Keratinocyte (primary cell): ENCODE data around the gene NECTIN4. TPM values are rescaled to one million over a fixed set of nuclear protein-coding genes. Genes with fewer than 3 reads are reported as not detected.
A peak's percentile ranks its signal among the peaks of the same experiment; 100 is the strongest.

Source experiments
- DNase-seq: peaks from one replicate; pipeline ENCODE4 v3.0.0-alpha.2; 2011; ENCODE audit warnings: low read depth, missing footprints, low spot score
- FAIRE-seq: peaks from 2 replicates; lab custom pipeline; 2011; peaks lifted over from hg19 to GRCh38; lab: Jason Lieb, UNC
- H2AFZ ChIP-seq: 2 replicates; pipeline ENCODE4 v1.6.0; 2012; ENCODE audit warnings: low read length, control low read depth, inconsistent platforms; ENCODE audit not compliant: control insufficient read depth
- H3K27ac ChIP-seq: 2 replicates; pipeline ENCODE4 v1.5.1; 2011; ENCODE audit warnings: low read length; ENCODE audit not compliant: control insufficient read depth, insufficient read depth
- H3K27me3 ChIP-seq: 3 replicates; pipeline ENCODE4 v1.6.0; 2011; ENCODE audit warnings: low read length; ENCODE audit not compliant: control insufficient read depth, insufficient read depth; ENCODE audit errors: extremely low read depth
- H3K36me3 ChIP-seq, 2 experiments: 2 replicates in 1 of 2; 3 replicates in 1 of 2; pipeline ENCODE4 v1.5.1; 2011; ENCODE audit warnings: low read length in 2 of 2, mild to moderate bottlenecking in 1 of 2; ENCODE audit not compliant: control insufficient read depth in 2 of 2, insufficient read depth in 2 of 2; ENCODE audit errors: extremely low read depth in 1 of 2
- H3K4me1 ChIP-seq: 3 replicates; pipeline ENCODE4 v1.5.1; 2011; ENCODE audit warnings: low read length; ENCODE audit not compliant: control insufficient read depth, insufficient read depth; ENCODE audit errors: extremely low read depth
- H3K4me2 ChIP-seq: 3 replicates; pipeline ENCODE4 v1.6.0; 2011; ENCODE audit warnings: low read depth, low read length; ENCODE audit not compliant: control insufficient read depth, insufficient read depth; ENCODE audit errors: extremely low read depth
- H3K4me3 ChIP-seq, 3 experiments: fragments of 200-600 bp in 1 of 3; sonication (generic) in 1 of 3; 2 replicates in 2 of 3; 3 replicates in 1 of 3; pipeline ENCODE4 v1.5.1; 2011 to 2016; ENCODE audit warnings: low read length in 3 of 3, mild to moderate bottlenecking in 3 of 3, control low read depth in 2 of 3, inconsistent platforms in 1 of 3, low read depth in 1 of 3, mixed read lengths in 1 of 3, mixed run types in 1 of 3, moderate library complexity in 1 of 3; ENCODE audit not compliant: control insufficient read depth in 2 of 3, insufficient read depth in 2 of 3; ENCODE audit errors: extremely low read depth in 1 of 3
- H3K79me2 ChIP-seq: 2 replicates; pipeline ENCODE4 v1.6.0; 2012; ENCODE audit warnings: low read length; ENCODE audit not compliant: control insufficient read depth, insufficient read depth
- H3K9ac ChIP-seq: 3 replicates; pipeline ENCODE4 v1.6.0; 2011; ENCODE audit warnings: low read length; ENCODE audit not compliant: control insufficient read depth, insufficient read depth; ENCODE audit errors: extremely low read depth
- H3K9me1 ChIP-seq: 3 replicates; pipeline ENCODE4 v1.6.0; 2011; ENCODE audit warnings: low read length; ENCODE audit not compliant: control insufficient read depth, insufficient read depth; ENCODE audit errors: extremely low read depth
- H3K9me3 ChIP-seq: 2 replicates; pipeline ENCODE4 v1.5.1; 2012; ENCODE audit warnings: low read depth, low read length; ENCODE audit not compliant: control insufficient read depth
- H4K20me1 ChIP-seq: 3 replicates; pipeline ENCODE4 v1.6.0; 2011; ENCODE audit warnings: low read length; ENCODE audit not compliant: control insufficient read depth, insufficient read depth; ENCODE audit errors: extremely low read depth
- EZH2 ChIP-seq: IDR thresholded peaks from one replicate; pipeline ENCODE4 v1.6.1; 2012; ENCODE audit warnings: inconsistent platforms, mild to moderate bottlenecking, low read length, moderate library complexity
- dilution Hi-C: fragments of 300-500 bp; cut with MboI; formaldehyde crosslinking; loops from one replicate; pipeline ENCODE4 v1.7.0; 2020; ENCODE audit warnings: low sequenced_read_pairs; ENCODE audit not compliant: extremely low pct_ligation_motif_present
- polyA plus RNA-seq, 5 experiments: library from polyadenylated mRNA; depleted of rRNA in 3 of 5; stranded (reverse) in 3 of 5; stranded (forward) in 1 of 5; unstranded in 1 of 5; fragments of >200 nt; gene quantifications; 1 replicate in 1 of 5; 2 replicates in 3 of 5; 3 replicates in 1 of 5; pipeline versions ENCODE4 v1.2.1 to v1.2.3, GENCODE V29; 2011 to 2012; ENCODE audit warnings: missing spikeins in 2 of 5, low read depth in 1 of 5, low replicate concordance in 1 of 5
- TF ChIP-seq, protein P1 (sequence below), 3 experiments: IDR thresholded peaks in 1 of 3; conservative IDR thresholded peaks in 1 of 3; optimal IDR thresholded peaks in 1 of 3; 2 replicates in 2 of 3; 3 replicates in 1 of 3; pipeline versions ENCODE3 to v1.5.1; 2011; ENCODE audit warnings: low read length in 3 of 3, mild to moderate bottlenecking in 3 of 3, moderate library complexity in 2 of 3, control low read depth in 1 of 3, inconsistent platforms in 1 of 3; ENCODE audit not compliant: insufficient read depth in 2 of 3; ENCODE audit errors: extremely low read depth in 1 of 3

The NECTIN4 gene
- polyA plus RNA-seq, 1 donor (not counting 4 experiments of a cell fraction or from before 2014, with no cell fraction given): 8.6 TPM

DNA sequence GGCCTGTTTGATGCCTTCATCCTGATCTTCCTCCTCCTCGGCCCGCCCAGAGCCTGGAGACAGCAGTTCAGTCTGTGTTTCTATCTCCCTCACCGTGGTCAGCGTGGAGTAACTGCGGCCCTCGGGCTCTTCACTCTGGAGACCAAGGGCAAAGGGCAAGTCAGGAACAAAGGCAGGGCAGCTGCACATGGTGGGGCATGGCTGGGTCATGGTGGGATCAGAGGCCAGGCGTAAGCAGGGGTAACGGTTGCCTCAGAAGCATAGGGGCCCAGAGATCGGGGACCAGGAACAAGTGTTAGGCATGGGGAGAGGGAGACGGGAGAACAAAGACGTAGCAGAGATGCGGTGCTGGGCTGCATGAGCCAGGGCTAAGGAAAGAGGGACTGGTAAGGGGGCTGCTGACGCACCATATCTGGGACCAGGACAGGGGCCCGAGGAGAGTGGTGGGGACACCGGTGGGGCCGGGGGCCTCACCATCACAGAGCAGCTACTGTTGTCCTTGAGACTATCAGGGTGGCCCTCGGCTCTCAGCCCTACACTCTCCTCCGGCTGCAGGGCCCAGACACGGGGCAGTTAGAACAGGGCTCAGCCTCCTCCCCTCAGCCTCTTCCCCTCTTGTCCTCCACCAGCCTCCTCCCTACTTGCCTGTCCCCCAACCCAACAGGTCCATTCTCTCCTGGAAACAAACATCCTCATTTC lies 16.5 kb downstream of the NECTIN4 start:
- H3K27ac ChIP-seq: no peak overlapping the region
- no peaks in the 10 kb centered on the region for H4K20me1 ChIP-seq
- TF ChIP-seq, protein P1, sequence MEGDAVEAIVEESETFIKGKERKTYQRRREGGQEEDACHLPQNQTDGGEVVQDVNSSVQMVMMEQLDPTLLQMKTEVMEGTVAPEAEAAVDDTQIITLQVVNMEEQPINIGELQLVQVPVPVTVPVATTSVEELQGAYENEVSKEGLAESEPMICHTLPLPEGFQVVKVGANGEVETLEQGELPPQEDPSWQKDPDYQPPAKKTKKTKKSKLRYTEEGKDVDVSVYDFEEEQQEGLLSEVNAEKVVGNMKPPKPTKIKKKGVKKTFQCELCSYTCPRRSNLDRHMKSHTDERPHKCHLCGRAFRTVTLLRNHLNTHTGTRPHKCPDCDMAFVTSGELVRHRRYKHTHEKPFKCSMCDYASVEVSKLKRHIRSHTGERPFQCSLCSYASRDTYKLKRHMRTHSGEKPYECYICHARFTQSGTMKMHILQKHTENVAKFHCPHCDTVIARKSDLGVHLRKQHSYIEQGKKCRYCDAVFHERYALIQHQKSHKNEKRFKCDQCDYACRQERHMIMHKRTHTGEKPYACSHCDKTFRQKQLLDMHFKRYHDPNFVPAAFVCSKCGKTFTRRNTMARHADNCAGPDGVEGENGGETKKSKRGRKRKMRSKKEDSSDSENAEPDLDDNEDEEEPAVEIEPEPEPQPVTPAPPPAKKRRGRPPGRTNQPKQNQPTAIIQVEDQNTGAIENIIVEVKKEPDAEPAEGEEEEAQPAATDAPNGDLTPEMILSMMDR (optimal IDR thresholded peaks at IDR 0.05 in 1 of 3, IDR thresholded peaks at IDR 0.05 in 1 of 3, conservative IDR thresholded peaks at IDR 0.05 in 1 of 3; ENCODE audit: extremely low read depth in 1 of 3, insufficient read depth in 2 of 3, low read length in 3 of 3): no peak
- no peak for TF ChIP-seq EZH2
- no peak for DNase-seq
- no peak overlapping the region for H2AFZ ChIP-seq
- no peaks in the 10 kb centered on the region for H3K79me2 ChIP-seq
- H3K4me2 ChIP-seq: no peak overlapping the region
- H3K9me1 ChIP-seq: peaks cover 2% of the 10 kb centered on the region
- dilution Hi-C loops: no loop called here
- peak overlapping the region; percentile 20 for H3K9ac ChIP-seq
- no peak for FAIRE-seq
- no peak overlapping the region for H3K4me3 ChIP-seq
- H3K36me3 ChIP-seq: no peaks in the 10 kb centered on the region
- no peaks in the 10 kb centered on the region for H3K27me3 ChIP-seq
- no peaks in the 10 kb centered on the region for H3K9me3 ChIP-seq
- H3K4me1 ChIP-seq: peaks cover 38% of the 10 kb centered on the region

DNA sequence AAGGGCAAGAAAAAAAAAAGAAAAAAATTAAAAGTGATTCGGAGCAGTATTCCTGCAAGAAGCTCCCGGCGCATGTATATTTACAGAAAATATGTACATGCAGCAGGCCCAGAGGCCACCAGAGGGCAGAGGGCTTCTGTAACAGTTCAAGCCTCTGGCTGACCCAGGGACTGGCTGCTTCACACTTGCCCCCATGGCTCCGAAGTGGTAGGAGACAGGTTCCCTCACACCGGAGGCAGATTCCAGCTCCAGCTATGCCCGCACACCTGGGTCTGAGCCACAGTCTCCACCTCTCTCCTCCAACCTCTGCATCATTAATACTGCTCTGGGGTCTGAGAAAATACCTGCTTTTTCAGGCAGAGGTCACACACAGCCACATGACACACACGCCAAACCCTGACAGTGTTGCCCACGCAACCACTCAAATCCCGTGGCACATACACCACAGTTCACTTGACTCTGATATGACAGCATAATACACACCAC lies 17.4 kb downstream of the NECTIN4 start:
- peaks cover 38% of the 10 kb centered on the region for H3K4me1 ChIP-seq
- H3K36me3 ChIP-seq: no peaks in the 10 kb centered on the region
- no peaks in the 10 kb centered on the region for H3K9me3 ChIP-seq
- H3K27ac ChIP-seq: no peak overlapping the region
- FAIRE-seq (no peak), DNase-seq (no peak)
- H3K4me3 ChIP-seq: no peak overlapping the region
- no peak for TF ChIP-seq EZH2
- TF ChIP-seq, protein P1 (optimal IDR thresholded peaks at IDR 0.05 in 1 of 3, IDR thresholded peaks at IDR 0.05 in 1 of 3, conservative IDR thresholded peaks at IDR 0.05 in 1 of 3; ENCODE audit: extremely low read depth in 1 of 3, insufficient read depth in 2 of 3, low read length in 3 of 3): peak; percentile 52 to 68 (median 57)
- H2AFZ ChIP-seq: no peak overlapping the region
- peaks cover 2% of the 10 kb centered on the region for H3K9me1 ChIP-seq
- H3K4me2 ChIP-seq: no peak overlapping the region
- H3K79me2 ChIP-seq: no peaks in the 10 kb centered on the region
- no peaks in the 10 kb centered on the region for H3K27me3 ChIP-seq
- no peaks in the 10 kb centered on the region for H4K20me1 ChIP-seq
- dilution Hi-C loops: no loop called here
- H3K9ac ChIP-seq: no peak overlapping the region
